Activated T-helper 2 cell treated with anti-CD3 and anti-CD28 coated beads, Interferon-gamma antibody, Interleukin-2, Interleukin-4, amounts not matched to agents 10 μg/mL and 5 μg/mL and 100 μg/mL, durations not matched to agents 14 hours and 24 hours and 36 hours (primary cell): ENCODE data around the gene CAPN5. TPM values are rescaled to one million over a fixed set of nuclear protein-coding genes. Genes with fewer than 3 reads are reported as not detected.
"Not testable (repeated sequence)": the region's sequence is repeated elsewhere in the genome, so short reads cannot be mapped to it uniquely, and the experiment has no call there.

ENCODE experiments used
- DNase-seq: peaks from one replicate; pipeline ENCODE4 v3.0.0; 2021; ENCODE audit warnings: low spot score
- H3K27ac Mint-ChIP-seq: one replicate; pipeline ENCODE4 v1.8.0; 2021; ENCODE audit warnings: mixed read lengths
- H3K27me3 Mint-ChIP-seq: one replicate; pipeline ENCODE4 v1.8.0; 2021; ENCODE audit warnings: low read depth, mixed read lengths
- H3K36me3 Mint-ChIP-seq: one replicate; pipeline ENCODE4 v1.8.0; 2021; ENCODE audit warnings: low read depth, mixed read lengths
- H3K4me1 Mint-ChIP-seq: one replicate; pipeline ENCODE4 v1.8.0; 2021; ENCODE audit warnings: low read depth, mixed read lengths
- H3K4me3 Mint-ChIP-seq: one replicate; pipeline ENCODE4 v1.8.0; 2021; ENCODE audit warnings: low read depth, mild to moderate bottlenecking, moderate library complexity, mixed read lengths
- H3K9me3 Mint-ChIP-seq: one replicate; pipeline ENCODE4 v1.8.0; 2021; ENCODE audit warnings: mixed read lengths
- intact Hi-C: fragments of 100-400 bp; cut with micrococcal nuclease; formaldehyde crosslinking; loops from one replicate; pipeline ENCODE4 v1.15.1; 2023
- total RNA-seq: library from RNA; stranded (reverse); gene quantifications from 2 replicates; pipeline ENCODE4 v1.2.3, GENCODE V29; 2022

Gene CAPN5
- total RNA-seq, 1 donor from 2014 or later = 0.55 TPM

DNA sequence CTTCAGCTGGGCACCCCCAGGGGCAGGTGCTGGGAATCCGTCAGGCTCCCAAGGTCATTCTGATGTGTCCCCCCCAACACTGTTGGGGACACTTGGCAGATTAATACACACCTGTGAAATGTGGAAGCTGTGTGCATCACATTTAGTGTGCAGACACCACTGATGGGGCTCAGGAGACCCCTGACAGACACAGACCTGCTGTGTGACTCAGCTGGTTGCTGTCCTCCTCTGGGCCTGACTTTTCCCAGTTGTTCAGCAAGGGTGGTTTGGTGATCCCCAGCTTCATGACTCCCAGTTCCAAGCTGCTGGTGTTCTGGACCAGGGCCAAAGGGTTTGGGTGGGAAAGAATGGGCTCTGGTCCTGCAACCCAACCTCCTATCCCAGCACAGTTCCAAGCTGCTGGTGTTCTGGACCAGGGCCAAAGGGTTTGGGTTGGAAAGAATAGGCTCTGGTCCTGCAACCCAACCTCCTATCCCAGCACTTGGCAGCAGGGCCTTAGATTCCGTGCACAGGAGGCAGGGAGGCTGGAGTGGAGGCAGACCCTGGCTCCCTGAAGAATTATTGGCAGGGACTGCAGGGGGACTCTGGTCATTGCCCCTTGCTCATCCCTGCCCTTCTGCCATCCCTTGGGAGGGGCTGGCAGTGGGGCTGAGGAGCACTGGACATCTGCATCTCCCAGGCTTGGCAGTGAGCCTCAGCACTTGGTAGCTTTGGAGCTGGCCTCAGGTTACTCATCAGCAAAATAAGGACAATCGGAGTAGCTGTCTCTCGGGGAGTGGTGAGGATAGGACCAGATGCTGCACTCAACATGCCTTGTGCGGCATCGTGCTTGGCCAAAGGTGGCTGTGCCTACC, 27.4 kb downstream of the CAPN5 start:
- no peaks in the 10 kb centered on the region for H3K27me3 Mint-ChIP-seq
- H3K9me3 Mint-ChIP-seq = no peaks in the 10 kb centered on the region
- no peak overlapping the region for H3K4me3 Mint-ChIP-seq
- no peaks in the 10 kb centered on the region for H3K36me3 Mint-ChIP-seq
- no peak overlapping the region for H3K27ac Mint-ChIP-seq
- intact Hi-C loops = loop anchor here (5.0 kb wide), 1 partner anchor 362 kb away; no protein-coding TSS in a partner anchor
- DNase-seq = no peak
- peaks cover 6% of the 10 kb centered on the region for H3K4me1 Mint-ChIP-seq

DNA sequence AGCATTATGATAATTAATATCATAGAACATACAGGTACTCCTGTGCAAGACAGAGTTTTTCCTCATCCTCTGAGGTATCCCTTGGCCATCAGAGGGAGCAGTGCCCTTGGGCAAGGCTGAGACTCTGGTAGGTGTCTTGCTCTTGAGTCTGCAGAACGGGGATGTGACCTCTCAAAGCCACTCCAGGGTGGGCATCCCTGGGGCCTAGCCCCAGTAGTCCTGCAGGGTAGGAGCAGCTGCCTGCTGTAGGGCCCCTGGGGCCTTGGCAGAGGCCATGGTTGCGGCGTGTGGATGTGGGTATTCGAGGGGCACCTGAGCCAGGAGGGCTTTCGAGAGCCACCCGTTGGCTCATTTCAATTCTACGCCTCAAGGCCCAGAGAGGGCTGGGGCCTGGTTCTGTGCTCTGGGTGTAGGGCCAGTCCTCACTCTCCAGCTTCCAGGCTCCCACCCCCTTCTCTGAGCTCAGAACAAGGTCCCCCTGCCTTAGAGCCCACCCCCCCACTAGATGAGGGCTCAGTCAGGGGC, 28.1 kb downstream of the CAPN5 start:
- Mint-ChIP-seq H3K27me3 (no peaks in the 10 kb centered on the region), H3K4me1 (peaks cover 6% of the 10 kb centered on the region), H3K9me3 (no peaks in the 10 kb centered on the region), H3K4me3 (no peak overlapping the region), H3K27ac (no peak overlapping the region), H3K36me3 (no peaks in the 10 kb centered on the region)
- intact Hi-C loops = loop anchor here (5.0 kb wide), 1 partner anchor 363 kb away; no protein-coding TSS in a partner anchor
- no peak for DNase-seq

DNA sequence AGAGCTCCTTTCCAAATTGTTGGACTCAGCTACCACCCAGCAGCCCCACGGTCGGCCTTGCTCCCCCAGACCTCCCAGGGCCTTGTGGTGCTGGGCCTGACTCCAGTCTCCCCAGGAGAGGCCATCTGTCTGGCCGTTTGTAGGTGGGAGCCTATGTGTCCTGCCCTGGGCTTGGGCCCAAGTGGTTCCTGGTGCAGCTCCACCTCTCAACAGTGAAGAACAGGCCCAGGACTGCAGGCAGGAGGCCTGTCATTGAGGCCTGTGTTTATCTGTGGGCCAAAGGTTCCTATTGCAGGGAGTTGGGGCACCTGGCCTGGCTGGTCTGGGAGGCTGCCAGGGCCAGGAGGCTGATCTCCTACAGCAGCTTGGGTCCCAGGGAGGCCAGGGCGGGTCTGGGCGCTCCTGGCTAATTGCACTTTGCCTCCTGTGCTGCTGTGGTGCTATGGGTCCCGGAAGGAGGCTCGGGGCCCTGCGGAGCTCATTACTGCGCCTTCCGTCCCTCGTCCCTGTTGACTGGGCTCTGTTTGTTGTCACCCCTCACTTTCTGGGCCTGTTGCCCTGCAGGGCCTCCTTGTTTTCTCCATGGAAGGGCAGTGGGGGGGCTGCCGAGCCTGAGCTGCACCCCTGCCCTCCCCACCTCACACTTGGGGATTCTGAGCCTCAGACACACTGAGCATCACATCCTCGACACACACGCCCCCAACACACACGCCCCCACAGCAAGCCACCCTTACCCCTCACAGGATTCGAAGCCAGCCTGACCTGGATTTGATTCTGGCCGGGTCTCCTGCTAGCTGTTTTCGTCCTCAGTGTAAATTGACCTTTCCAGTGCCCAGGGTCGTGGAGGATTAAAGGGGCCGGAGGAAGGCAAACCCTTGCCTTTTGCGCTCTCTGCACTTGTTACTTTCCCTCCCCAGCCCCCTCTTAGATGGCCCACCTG, 29.1 kb downstream of the CAPN5 start:
- DNase-seq = no peak
- Mint-ChIP-seq H3K27ac (no peak overlapping the region), H3K4me3 (no peak overlapping the region), H3K4me1 (peaks cover 5% of the 10 kb centered on the region), H3K36me3 (no peaks in the 10 kb centered on the region), H3K9me3 (no peaks in the 10 kb centered on the region), H3K27me3 (no peaks in the 10 kb centered on the region)
- intact Hi-C loops = no loop called here

DNA sequence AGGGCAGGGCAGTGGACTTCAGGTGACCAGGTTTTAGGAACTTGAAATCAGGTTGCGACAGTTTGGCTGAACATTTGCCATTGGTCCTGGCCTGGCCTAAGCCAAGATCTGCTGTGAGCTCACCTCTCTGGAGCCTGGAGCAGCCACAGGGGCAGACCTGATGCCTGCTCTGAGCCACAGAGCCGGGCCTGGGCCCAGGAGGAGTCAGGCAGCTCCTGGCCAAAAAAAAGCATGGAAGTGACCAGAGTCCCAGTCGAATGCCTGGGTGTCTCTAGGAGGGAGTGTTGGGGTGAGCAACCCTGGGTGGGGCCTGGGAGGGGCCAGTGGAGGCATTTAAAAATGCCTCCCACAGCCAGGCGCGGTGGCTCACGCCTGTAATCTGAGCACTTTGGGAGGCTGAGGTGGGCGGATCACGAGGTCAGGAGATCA, 29.8 kb downstream of the CAPN5 start:
- Mint-ChIP-seq H3K36me3 (no peaks in the 10 kb centered on the region), H3K9me3 (no peaks in the 10 kb centered on the region), H3K27ac (no peak overlapping the region), H3K27me3 (no peaks in the 10 kb centered on the region), H3K4me1 (no peaks in the 10 kb centered on the region), H3K4me3 (no peak overlapping the region)
- intact Hi-C loops = no loop called here
- DNase-seq = no peak

DNA sequence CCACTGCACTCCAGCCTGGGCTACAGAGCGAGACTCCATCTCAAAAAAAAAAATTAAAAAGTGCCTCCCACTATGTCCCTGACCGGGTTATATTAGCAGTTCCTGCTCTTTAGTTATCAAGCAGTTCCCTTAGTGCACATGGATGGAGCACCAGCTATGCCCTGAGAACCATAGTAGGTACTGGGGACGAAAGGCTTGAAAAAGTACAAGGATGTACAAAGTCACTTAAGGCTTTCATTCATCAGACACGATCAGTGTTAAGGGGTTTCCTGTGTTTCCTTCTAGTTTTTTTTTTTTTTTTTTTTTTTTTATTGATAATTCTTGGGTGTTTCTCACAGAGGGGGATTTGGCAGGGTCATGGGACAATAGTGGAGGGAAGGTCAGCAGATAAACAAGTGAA, 30.4 kb downstream of the CAPN5 start:
- H3K9me3 Mint-ChIP-seq, H3K4me3 Mint-ChIP-seq, DNase-seq, H3K4me1 Mint-ChIP-seq, H3K27ac Mint-ChIP-seq, H3K27me3 Mint-ChIP-seq, H3K36me3 Mint-ChIP-seq, intact Hi-C loops: not testable (repeated sequence)

DNA sequence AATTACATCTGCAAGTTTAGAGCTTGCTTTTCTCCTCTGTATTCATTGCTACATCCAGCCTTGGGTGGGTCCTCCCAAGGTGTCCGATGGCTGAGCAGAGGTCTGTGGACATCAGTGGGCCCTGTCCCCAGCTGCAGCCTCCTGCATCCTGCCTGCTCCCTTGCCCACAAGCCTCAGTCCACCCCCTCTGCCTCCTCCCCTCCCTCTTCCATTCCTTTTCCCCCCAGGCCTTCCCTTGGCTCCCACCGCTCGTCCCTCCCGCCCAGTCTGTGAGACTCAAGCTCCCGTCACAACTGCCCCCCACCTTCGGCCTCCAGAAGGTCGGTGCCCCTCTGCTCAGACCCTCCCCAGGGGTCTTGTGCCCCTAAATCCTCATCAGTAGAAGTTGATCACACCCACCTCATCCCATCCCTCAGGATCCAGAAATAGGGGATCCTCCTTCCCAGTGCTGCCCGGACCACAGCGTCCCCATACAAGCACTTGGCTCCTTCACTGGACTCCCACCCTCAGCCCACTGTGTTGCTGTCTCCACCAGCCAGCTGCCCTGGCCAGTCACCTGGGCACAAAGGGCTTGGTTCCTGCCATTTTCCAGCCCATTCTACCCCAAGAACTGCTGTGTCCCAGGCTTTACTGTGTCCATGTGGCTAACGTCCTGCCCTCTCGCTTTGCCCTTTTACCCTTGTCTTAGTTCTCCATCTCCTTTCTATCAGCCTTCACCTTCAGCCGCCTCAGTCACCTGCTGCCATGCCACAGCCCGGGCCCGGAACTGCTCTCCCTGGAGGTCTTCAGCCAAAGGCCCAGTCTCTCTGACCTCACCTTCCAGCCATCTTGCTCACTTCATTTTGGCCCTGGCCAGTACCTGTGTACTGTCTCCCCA, 33.6 kb downstream of the CAPN5 start:
- Mint-ChIP-seq H3K4me1 (no peaks in the 10 kb centered on the region), H3K9me3 (no peaks in the 10 kb centered on the region), H3K27ac (no peak overlapping the region), H3K4me3 (no peak overlapping the region), H3K36me3 (no peaks in the 10 kb centered on the region), H3K27me3 (no peaks in the 10 kb centered on the region)
- DNase-seq = no peak
- intact Hi-C loops = no loop called here

DNA sequence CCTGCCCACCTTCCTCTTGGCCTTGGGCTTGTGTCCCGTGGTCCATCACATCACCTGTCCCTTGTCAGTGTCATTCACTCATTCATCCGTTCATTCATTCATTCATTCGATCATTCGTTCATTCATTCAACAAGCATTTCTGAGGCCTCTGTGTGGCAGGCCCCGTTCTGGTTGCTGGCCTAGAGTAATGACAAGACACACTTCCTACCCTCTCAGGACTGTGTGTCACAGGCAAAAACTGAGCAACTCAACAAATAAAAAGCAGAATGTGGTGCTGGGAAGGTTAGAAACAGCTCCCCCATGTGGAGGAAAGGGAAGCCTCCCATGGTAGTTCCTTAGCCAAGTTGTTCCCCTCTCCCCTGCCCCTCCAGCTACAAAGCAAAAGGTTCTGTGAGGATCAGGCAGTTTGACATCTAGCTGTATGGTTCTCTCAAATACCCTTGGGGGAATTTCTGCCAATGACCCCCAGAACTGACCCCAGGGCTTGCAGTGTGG, 34.3 kb downstream of the CAPN5 start:
- no peaks in the 10 kb centered on the region for H3K9me3 Mint-ChIP-seq
- no peak overlapping the region for H3K4me3 Mint-ChIP-seq
- no peaks in the 10 kb centered on the region for H3K36me3 Mint-ChIP-seq
- no peaks in the 10 kb centered on the region for H3K27me3 Mint-ChIP-seq
- H3K4me1 Mint-ChIP-seq = no peaks in the 10 kb centered on the region
- no peak overlapping the region for H3K27ac Mint-ChIP-seq
- no peak for DNase-seq
- intact Hi-C loops = no loop called here

DNA sequence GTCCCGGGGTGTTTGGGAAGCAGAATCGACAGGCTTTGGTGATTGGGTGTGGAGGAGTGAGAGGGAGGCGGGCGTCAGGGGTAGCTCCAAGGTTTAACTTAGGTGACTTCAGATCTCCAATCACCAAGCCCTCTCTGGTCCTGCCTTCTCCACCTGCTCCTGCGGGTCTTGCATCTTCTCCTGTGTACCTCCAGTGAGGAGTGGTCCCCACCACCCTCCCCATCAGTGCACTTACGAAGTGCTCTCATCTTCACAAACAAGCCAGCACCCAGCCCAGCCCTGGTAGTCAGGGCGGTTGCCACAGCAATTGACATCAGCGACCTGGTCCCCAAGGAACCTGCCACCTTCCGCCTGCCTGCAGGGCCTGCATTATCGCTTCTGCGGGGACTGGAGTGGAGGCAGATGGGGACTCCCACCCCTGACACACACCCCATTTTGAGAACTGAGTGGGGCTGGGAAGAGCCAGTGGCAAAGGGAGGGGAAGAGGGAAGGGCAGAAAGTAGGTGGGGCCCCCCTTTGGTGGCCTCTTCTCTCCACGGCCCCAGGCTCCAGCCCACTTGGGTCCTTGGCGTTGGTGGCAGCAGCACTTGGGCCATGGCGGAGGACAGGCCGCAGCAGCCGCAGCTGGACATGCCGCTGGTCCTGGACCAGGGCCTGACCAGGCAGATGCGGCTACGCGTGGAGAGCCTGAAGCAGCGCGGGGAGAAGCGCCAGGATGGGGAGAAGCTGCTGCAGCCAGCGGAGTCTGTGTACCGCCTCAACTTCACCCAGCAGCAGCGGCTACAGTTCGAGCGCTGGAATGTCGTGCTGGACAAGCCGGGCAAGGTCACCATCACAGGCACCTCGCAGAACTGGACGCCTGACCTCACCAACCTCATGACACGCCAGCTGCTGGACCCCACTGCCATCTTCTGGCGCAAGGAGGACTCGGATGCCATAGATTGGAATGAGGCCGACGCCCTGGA, 35.8 kb downstream of the CAPN5 start, which contains the start of gene OMP:
Gene OMP, plus strand, starts transcription at position 595 of the 965 bp plus-strand sequence. Its CDS starts 0 bp downstream, at position 595.
- DNase-seq = no peak
- H3K36me3 Mint-ChIP-seq = no peaks in the 10 kb centered on the region
- H3K4me3 Mint-ChIP-seq = no peak within 1 kb of the TSS
- H3K4me1 Mint-ChIP-seq = no peaks in the 10 kb centered on the region
- no peak within 1 kb of the TSS for H3K27ac Mint-ChIP-seq
- intact Hi-C loops = no loop called here
- no peaks in the 10 kb centered on the region for H3K9me3 Mint-ChIP-seq
- no peaks in the 10 kb centered on the region for H3K27me3 Mint-ChIP-seq

DNA sequence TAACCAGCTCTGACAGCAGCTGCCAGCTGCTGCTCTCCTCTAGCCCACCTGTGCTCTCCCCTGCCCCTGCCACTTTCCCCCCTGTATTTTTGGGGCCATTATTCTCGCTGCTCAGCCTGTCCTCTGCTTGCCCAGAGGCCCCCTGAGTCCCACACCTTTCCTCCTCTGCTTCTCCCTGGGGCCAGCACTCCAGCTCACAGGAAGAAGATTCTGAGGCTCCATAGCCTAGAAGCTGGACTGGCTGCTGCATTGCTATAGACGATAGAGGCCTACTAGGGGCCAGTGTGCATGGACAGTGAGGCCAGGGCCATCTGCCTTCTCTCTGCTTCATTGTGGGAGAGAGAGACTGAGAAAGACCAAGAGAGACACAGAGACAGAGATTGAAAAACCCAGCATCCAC, 36.5 kb downstream of the CAPN5 start:
- Mint-ChIP-seq H3K36me3 (no peaks in the 10 kb centered on the region), H3K27me3 (no peaks in the 10 kb centered on the region), H3K4me3 (no peak overlapping the region), H3K9me3 (no peaks in the 10 kb centered on the region), H3K27ac (no peak overlapping the region), H3K4me1 (no peaks in the 10 kb centered on the region)
- intact Hi-C loops = no loop called here
- DNase-seq = no peak

DNA sequence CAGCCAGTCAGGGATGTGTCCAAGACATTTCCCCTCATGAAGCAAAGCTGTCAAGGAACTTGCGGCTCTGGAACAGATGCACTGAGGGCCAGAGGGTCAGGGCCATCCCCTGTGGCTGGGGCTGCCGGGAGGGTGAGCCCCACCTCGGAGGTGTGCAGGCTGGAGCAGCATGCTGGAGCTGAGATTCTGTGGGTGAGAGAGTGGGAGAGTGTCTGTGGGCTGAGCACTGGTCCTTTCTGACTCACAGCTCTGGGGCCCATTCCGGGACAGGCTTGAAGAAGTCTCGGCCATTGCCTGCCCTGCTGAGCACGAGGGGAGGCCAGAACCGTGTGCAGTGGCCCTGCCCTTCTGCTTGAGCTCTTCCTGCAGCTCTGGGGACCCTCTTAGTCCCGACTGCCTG, 38.0 kb downstream of the CAPN5 start:
- Mint-ChIP-seq H3K4me3 (no peak overlapping the region), H3K27me3 (peaks cover 1% of the 10 kb centered on the region), H3K4me1 (no peaks in the 10 kb centered on the region), H3K27ac (no peak overlapping the region), H3K9me3 (no peaks in the 10 kb centered on the region), H3K36me3 (no peaks in the 10 kb centered on the region)
- no peak for DNase-seq
- intact Hi-C loops = no loop called here

DNA sequence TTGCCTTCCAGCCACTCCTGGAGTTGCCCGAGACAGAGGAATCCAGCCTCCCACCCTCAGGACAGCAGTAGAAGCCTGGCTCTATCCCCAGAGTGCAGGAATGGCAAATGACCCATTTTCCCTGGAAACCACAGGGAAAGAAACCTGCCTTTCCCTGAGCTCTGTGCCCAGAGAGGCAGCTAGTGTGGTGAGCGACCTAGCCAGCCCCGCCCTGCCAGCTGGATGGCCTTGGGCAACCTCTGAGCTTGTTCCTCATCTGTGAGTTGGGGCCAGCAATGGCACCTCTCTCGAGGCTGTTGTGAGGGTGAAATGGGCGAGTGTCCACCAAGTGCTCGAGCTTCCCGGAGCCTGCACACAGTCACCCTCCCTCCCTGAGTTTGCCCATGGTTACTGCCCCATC, 39.5 kb downstream of the CAPN5 start:
- Mint-ChIP-seq H3K27ac (no peak overlapping the region), H3K27me3 (peaks cover 2% of the 10 kb centered on the region), H3K4me1 (no peaks in the 10 kb centered on the region), H3K9me3 (no peaks in the 10 kb centered on the region), H3K36me3 (no peaks in the 10 kb centered on the region), H3K4me3 (no peak overlapping the region)
- intact Hi-C loops = no loop called here
- DNase-seq = no peak
